D721Med (cell line): Measurements from ENCODE around the gene CMKLR1.

Experiments used
- DNase-seq: peaks from one replicate; pipeline ENCODE4 v3.0.0; 2011; ENCODE audit warnings: low spot score; ENCODE audit not compliant: insufficient read length
- FAIRE-seq: peaks from 2 replicates; lab custom pipeline; 2011; peaks lifted over from hg19 to GRCh38; lab: Jason Lieb, UNC
- TF ChIP-seq, protein P1 (sequence below): IDR thresholded peaks from 2 replicates; pipeline ENCODE4 v1.5.1; 2012; ENCODE audit warnings: mild to moderate bottlenecking, control low read depth; ENCODE audit not compliant: insufficient read depth; ENCODE audit errors: missing control alignments

CMKLR1 gene

GRCh38 chr12:108320507-108321293 lies 18.4 kb downstream of the CMKLR1 start:
- no peak for DNase-seq
- FAIRE-seq: no peak
- TF ChIP-seq, protein P1, sequence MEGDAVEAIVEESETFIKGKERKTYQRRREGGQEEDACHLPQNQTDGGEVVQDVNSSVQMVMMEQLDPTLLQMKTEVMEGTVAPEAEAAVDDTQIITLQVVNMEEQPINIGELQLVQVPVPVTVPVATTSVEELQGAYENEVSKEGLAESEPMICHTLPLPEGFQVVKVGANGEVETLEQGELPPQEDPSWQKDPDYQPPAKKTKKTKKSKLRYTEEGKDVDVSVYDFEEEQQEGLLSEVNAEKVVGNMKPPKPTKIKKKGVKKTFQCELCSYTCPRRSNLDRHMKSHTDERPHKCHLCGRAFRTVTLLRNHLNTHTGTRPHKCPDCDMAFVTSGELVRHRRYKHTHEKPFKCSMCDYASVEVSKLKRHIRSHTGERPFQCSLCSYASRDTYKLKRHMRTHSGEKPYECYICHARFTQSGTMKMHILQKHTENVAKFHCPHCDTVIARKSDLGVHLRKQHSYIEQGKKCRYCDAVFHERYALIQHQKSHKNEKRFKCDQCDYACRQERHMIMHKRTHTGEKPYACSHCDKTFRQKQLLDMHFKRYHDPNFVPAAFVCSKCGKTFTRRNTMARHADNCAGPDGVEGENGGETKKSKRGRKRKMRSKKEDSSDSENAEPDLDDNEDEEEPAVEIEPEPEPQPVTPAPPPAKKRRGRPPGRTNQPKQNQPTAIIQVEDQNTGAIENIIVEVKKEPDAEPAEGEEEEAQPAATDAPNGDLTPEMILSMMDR: no peak

- DNase-seq (no peak), FAIRE-seq (no peak)
- TF ChIP-seq, protein P1: no peak
These were observed 19.6 kb downstream of the CMKLR1 start for GRCh38 chr12:108319277-108320234.

- DNase-seq (no peak), FAIRE-seq (no peak)
- TF ChIP-seq, protein P1: no peak
These were observed 20.4 kb downstream of the CMKLR1 start for GRCh38 chr12:108318472-108319275.

DNA sequence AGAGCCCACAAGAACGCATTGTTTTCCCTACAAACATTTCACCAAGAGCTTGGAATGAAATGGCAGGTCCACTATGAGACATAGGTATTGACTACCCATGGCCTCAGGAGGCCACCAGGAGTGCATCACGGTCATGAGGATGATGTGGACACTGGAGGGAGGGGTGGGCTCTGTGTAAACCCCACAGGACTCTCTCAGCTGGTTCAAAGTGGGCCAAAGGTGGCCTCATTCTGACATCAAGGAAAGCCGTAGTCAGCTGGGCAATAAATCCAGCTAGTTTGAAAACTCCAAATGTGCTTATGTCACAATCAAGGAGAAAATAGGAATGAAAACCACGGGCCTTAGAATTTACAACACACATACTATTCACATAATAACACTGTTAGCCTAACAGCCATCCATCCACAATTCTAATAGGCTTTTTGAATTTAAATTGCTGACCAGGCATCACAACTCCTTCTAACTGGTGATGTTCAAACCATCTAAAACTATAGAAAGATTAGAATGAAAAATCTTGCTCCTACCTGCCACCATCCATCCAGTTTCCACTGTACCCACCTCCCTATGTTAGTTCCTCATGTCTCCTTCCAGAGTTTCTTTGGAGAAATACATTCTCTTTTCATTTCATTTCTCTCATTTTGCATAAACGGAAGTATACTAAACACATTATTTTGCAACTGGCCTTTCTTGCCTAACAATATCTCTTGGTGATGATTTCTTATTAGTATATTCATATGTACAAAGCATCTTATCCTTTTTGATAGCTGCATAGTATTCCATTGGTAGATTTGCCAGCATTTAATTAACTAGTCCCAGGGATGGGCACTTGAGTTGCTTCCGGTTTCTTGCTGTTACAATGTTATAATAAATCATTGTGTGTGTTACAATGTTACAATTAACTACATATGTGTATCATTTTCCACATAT lies 21.5 kb downstream of the CMKLR1 start:
- DNase-seq: no peak
- TF ChIP-seq, protein P1: no peak
- no peak for FAIRE-seq

- DNase-seq: no peak
- FAIRE-seq: no peak
- TF ChIP-seq, protein P1: no peak
These were observed 22.7 kb downstream of the CMKLR1 start for GRCh38 chr12:108316176-108317086.
